ENCODE results near the gene INPP5A.

DNA sequence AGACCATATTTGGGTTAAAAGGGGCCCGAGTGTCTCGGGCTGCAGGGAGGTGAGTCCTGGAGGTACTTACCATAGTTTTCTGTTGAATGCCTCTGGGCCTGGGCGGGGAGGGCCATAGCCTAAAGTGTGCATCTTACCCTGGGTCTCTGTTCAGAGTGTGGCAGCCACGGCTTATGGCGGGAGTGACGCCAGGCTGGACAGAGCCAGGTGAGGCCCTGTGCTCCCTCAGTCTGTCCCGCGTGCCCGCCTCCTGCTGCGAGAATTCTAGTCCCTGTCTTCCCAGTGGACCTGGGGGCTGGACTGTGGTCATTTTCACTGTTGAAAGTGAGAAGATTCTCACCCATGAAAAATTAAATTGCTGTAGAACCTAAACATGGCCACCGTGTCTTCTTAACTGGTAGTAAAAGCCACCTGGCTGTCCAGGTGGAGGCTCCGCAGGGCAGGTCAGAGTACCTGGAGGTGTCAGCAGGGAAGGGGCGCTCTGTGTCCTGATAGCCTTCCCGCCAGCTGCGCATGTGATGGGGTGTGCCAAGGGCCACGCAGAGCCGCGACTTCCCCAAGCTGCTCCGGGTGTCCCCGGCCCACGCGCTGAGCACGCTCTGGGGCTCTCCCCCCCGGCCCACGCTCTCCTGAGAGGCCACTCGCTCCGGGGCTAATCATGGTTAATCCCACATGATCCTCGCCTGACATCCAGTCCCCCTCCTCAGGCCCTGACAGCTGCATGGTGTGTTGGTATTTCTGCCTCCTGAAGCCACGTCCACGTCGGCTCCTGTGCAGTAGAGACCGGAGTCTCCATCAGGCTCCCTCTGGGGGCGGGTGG is 20.3 kb downstream of the INPP5A start:
- TF ChIP-seq CTCF (IDR thresholded peaks at IDR 0.05), result no peak
- TF ChIP-seq POLR2A (IDR thresholded peaks at IDR 0.05), result no peak
